ENCODE data around the gene TCF7L1.

DNA sequence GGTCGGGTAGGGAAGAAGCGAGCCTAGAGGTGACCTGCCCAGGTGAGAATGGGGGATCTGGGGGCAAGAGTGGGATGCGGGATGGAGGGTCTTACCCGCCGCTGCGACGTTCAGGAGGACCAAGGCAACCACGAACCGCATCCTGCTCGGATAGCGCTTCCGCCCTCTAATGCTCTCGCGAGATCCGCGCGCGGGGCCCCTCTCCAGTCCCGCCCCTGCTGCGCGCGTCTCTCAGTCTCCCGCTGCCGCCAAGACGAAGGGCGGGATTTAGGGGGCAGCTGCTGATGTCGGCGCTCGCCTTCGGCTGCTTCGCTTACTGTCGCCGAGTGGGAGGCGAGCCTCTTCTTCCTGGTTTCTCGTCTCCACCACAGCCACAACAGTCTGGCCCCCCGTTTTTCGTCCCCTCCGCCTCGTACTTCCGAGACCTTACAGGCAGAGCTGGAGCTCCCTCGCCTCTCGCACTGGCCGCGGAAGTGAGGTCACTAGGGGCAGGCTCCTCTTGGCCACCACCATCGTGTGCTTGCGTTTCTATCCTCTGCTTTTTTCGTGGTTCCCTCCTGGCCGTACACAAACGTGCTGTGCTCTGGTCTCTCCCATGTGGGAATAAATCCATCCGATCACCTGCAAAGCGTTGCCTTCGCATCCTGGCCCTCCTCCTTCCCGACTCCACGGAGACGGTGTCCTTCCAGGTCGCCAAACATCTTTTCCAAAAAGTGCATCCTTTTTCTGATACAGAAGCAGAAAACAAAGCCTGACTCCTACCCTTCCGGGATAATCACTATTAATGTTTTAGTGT lies 194.8 kb downstream of the TCF7L1 start, which contains the start of gene TGOLN2:
- TF ChIP-seq EZH2 (IDR thresholded peaks at IDR 0.05; ENCODE audit: insufficient read depth, poor library complexity, severe bottlenecking) (no peak), EZH2phosphoT487 (IDR thresholded peaks at IDR 0.05; ENCODE audit: insufficient read depth, low read depth) (no peak)

Measured in GM23248 (cell line).